Measurements from ENCODE around the gene C4orf54. TPM values are rescaled to one million over a fixed set of nuclear protein-coding genes. Genes with fewer than 3 reads are reported as not detected.

The C4orf54 gene
- total RNA-seq, 6 experiments from 2014 or later = 0.02 to 0.03 (median 0.02) TPM; not detected in 1

DNA sequence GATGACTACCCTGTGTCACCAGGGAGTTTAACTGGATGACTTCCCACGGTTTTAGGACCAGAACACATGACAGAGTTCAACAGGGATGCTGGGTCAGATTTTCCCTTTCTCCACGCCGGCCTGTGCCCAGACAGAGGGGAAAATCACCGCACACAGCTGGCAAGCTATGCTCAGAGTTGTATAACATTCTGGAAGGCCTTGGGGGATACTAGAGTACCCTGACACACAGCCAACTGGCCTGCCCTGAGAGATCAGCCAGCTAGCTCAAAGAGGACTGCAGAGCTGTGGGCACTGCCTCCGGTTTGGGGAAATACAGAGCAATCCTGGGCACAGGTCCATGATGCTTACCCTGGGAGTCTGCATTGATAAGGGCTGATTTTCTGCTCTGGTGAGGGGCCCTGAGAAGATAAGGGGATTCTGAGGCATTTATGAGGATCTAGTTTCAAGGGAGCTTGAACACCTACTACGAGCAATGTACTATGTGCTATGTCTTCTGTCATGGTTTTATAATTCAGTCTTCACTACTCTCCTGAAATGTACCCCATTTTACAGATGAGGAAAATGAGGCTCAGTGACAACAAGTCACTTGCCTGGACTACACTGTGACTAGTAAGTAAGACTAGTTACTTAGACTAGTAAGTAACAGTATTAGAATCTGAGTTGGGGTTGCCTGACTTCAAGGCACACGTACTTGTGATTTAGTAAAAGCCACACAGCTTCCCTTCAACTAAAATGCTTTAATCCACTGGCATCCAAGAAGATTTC, 14.7 kb downstream of the C4orf54 start:
- no peaks in the 10 kb centered on the region for H3K9me3 Mint-ChIP-seq
- H3K27ac Mint-ChIP-seq = no peak overlapping the region
- H3K36me3 Mint-ChIP-seq (ENCODE audit: low read depth) = no peaks in the 10 kb centered on the region
- DNase-seq = no peak
- no peak overlapping the region for H3K4me3 Mint-ChIP-seq
- no peaks in the 10 kb centered on the region for H3K4me1 Mint-ChIP-seq (ENCODE audit: low read depth)
- TF ChIP-seq, protein P1, sequence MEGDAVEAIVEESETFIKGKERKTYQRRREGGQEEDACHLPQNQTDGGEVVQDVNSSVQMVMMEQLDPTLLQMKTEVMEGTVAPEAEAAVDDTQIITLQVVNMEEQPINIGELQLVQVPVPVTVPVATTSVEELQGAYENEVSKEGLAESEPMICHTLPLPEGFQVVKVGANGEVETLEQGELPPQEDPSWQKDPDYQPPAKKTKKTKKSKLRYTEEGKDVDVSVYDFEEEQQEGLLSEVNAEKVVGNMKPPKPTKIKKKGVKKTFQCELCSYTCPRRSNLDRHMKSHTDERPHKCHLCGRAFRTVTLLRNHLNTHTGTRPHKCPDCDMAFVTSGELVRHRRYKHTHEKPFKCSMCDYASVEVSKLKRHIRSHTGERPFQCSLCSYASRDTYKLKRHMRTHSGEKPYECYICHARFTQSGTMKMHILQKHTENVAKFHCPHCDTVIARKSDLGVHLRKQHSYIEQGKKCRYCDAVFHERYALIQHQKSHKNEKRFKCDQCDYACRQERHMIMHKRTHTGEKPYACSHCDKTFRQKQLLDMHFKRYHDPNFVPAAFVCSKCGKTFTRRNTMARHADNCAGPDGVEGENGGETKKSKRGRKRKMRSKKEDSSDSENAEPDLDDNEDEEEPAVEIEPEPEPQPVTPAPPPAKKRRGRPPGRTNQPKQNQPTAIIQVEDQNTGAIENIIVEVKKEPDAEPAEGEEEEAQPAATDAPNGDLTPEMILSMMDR (IDR thresholded peaks at IDR 0.05) = no peak
- peaks cover 7% of the 10 kb centered on the region for H3K27me3 Mint-ChIP-seq (ENCODE audit: insufficient read depth)

DNA sequence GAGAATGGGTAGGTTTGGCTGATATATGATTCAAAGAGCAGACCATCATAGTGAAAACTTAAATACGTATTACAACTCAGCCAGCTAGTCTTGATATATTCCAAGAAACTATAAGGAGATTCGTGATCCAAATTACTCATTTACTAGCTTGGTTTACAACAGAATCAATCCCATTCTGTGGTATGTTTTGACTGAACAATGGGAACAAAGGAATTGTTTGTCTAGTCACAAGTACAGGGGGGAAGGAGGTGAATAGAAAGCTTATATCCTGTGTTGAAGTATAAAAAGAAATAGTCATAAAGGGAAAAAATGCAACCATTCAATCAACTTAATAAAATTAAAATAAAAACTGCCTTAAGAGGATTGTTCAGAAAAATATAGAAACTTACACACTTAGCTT, 17.0 kb downstream of the C4orf54 start:
- no peaks in the 10 kb centered on the region for H3K4me1 Mint-ChIP-seq (ENCODE audit: low read depth)
- no peak overlapping the region for H3K4me3 Mint-ChIP-seq
- TF ChIP-seq, protein P1 (IDR thresholded peaks at IDR 0.05) = no peak
- DNase-seq = no peak
- peaks cover 6% of the 10 kb centered on the region for H3K27me3 Mint-ChIP-seq (ENCODE audit: insufficient read depth)
- no peaks in the 10 kb centered on the region for H3K9me3 Mint-ChIP-seq
- no peak overlapping the region for H3K27ac Mint-ChIP-seq
- no peaks in the 10 kb centered on the region for H3K36me3 Mint-ChIP-seq (ENCODE audit: low read depth)

GRCh38 chr4:99637174-99637573, 20.5 kb downstream of the C4orf54 start:
- TF ChIP-seq, protein P1 (IDR thresholded peaks at IDR 0.05) = no peak
- no peaks in the 10 kb centered on the region for H3K4me1 Mint-ChIP-seq (ENCODE audit: low read depth)
- H3K4me3 Mint-ChIP-seq = no peak overlapping the region
- no peaks in the 10 kb centered on the region for H3K9me3 Mint-ChIP-seq
- H3K36me3 Mint-ChIP-seq (ENCODE audit: low read depth) = no peaks in the 10 kb centered on the region
- DNase-seq = no peak
- H3K27me3 Mint-ChIP-seq (ENCODE audit: insufficient read depth) = no peaks in the 10 kb centered on the region
- H3K27ac Mint-ChIP-seq = no peak overlapping the region

DNA sequence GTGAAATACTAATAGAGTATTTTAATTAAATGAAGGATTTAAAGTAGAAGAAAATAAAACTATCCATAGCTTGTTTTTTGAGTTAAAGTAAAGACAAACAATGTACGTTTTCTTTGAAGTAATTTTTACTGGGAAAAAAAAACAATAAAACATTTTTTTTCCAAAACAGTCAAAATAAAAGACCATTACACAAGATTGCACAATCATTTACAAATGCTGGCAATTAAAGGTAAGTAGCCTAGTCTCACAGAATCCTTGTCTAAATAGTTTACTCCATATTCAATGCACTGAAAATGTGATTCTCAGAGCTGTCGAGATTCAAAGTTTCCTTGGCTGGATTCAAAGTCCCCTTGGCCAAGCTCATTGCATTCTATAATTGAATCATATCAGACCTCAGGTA, 21.2 kb downstream of the C4orf54 start:
- no peak for DNase-seq
- Mint-ChIP-seq H3K4me3 (no peak overlapping the region), H3K9me3 (no peaks in the 10 kb centered on the region), H3K27ac (no peak overlapping the region), H3K4me1 (ENCODE audit: low read depth) (no peaks in the 10 kb centered on the region), H3K27me3 (ENCODE audit: insufficient read depth) (no peaks in the 10 kb centered on the region), H3K36me3 (ENCODE audit: low read depth) (no peaks in the 10 kb centered on the region)
- TF ChIP-seq, protein P1 (IDR thresholded peaks at IDR 0.05) = no peak

- TF ChIP-seq, protein P1 (IDR thresholded peaks at IDR 0.05) = no peak
- no peak overlapping the region for H3K4me3 Mint-ChIP-seq
- H3K9me3 Mint-ChIP-seq = no peaks in the 10 kb centered on the region
- no peak overlapping the region for H3K27ac Mint-ChIP-seq
- DNase-seq = no peak
- no peaks in the 10 kb centered on the region for H3K27me3 Mint-ChIP-seq (ENCODE audit: insufficient read depth)
- H3K4me1 Mint-ChIP-seq (ENCODE audit: low read depth) = no peaks in the 10 kb centered on the region
- H3K36me3 Mint-ChIP-seq (ENCODE audit: low read depth) = no peaks in the 10 kb centered on the region
Measured at GRCh38 chr4:99635601-99636000, 22.0 kb downstream of the C4orf54 start.

All from HFFc6 (cell line).